Measurements from ENCODE around the gene PRAME. TPM values are rescaled to one million over a fixed set of nuclear protein-coding genes. Genes with fewer than 3 reads are reported as not detected.

The PRAME gene
- total RNA-seq, 4 donors from 2014 or later = not detected

DNA sequence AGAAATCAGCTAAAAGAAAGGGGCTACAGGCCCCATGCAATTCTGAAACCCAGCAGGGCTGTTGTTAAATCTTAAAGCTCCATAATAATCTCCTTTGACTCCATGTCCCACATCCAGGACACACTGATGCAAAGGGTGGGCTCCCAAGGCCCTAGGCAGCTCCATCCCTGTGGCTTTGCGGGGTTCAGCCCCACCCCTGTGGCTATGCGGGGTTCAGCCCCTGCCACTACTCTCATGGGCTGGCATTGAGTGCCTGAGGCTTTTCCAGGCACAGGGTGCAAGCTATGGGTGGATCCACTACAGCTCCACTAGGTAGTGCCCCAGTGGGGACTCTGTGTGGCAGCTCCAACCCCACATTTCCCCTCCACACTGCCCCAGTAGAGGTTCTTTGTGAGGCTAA is 30.3 kb downstream of the PRAME start:
- ATAC-seq (ENCODE audit: low FRiP score) (no peak), DNase-seq (ENCODE audit: low spot score) (no peak)
- TF ChIP-seq, protein P1, sequence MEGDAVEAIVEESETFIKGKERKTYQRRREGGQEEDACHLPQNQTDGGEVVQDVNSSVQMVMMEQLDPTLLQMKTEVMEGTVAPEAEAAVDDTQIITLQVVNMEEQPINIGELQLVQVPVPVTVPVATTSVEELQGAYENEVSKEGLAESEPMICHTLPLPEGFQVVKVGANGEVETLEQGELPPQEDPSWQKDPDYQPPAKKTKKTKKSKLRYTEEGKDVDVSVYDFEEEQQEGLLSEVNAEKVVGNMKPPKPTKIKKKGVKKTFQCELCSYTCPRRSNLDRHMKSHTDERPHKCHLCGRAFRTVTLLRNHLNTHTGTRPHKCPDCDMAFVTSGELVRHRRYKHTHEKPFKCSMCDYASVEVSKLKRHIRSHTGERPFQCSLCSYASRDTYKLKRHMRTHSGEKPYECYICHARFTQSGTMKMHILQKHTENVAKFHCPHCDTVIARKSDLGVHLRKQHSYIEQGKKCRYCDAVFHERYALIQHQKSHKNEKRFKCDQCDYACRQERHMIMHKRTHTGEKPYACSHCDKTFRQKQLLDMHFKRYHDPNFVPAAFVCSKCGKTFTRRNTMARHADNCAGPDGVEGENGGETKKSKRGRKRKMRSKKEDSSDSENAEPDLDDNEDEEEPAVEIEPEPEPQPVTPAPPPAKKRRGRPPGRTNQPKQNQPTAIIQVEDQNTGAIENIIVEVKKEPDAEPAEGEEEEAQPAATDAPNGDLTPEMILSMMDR (IDR thresholded peaks at IDR 0.05) = no peak

DNA sequence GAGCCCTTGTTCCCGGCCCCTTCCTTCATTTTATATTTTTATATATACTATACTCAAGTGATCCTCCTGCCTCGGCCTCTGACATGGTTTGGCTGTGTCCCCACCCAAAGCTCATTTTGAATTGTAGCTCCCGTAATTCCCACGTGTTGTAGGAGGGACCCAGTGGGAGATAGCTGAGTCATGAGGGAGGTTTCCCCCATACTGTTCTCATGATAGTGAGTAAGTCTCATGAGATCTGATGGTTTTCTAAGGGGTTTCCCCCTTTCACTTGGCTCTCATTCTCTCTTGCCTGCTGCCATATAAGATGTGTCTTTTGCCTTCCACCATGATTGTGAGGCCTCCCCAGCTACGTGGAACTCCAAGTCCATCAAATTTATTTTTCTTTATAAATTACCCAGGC is 31.8 kb downstream of the PRAME start:
- DNase-seq (ENCODE audit: low spot score) (no peak), ATAC-seq (ENCODE audit: low FRiP score) (no peak)
- TF ChIP-seq, protein P1 (IDR thresholded peaks at IDR 0.05) = no peak

- DNase-seq (ENCODE audit: low spot score) (no peak), ATAC-seq (ENCODE audit: low FRiP score) (no peak)
- TF ChIP-seq, protein P1 (IDR thresholded peaks at IDR 0.05) = no peak
These were observed 32.7 kb downstream of the PRAME start for GRCh38 chr22:22526125-22526912.

GRCh38 chr22:22523494-22523893 is 35.6 kb downstream of the PRAME start:
- TF ChIP-seq, protein P1 (IDR thresholded peaks at IDR 0.05) = no peak
- no peak for ATAC-seq (ENCODE audit: low FRiP score)

DNA sequence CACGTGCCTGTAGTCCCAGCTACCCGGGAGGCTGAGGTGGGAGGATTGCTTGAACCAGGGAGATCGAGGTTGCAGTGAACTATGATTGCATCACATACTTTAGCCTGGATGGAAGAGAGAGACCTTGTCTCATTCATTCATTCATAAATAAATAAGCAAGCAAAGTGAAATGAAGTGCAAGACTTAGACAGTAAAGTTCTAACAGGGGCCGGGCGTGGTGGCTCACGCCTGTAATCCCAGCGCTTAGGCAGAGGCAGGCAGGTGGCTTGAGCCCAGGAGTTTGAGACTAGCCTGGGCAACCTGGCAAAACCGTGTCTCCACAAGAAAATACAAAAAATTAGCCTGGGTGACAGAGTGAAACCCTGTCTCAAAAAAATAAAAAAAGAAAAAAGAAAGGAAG is 37.4 kb downstream of the PRAME start:
- no peak for DNase-seq (ENCODE audit: low spot score)
- no peak for ATAC-seq (ENCODE audit: low FRiP score)
- TF ChIP-seq, protein P1 (IDR thresholded peaks at IDR 0.05) = no peak

More at GRCh38 chr22:22523494-22523893, 35.6 kb downstream of the PRAME start:
- no peak for DNase-seq (ENCODE audit: low spot score)

DNA sequence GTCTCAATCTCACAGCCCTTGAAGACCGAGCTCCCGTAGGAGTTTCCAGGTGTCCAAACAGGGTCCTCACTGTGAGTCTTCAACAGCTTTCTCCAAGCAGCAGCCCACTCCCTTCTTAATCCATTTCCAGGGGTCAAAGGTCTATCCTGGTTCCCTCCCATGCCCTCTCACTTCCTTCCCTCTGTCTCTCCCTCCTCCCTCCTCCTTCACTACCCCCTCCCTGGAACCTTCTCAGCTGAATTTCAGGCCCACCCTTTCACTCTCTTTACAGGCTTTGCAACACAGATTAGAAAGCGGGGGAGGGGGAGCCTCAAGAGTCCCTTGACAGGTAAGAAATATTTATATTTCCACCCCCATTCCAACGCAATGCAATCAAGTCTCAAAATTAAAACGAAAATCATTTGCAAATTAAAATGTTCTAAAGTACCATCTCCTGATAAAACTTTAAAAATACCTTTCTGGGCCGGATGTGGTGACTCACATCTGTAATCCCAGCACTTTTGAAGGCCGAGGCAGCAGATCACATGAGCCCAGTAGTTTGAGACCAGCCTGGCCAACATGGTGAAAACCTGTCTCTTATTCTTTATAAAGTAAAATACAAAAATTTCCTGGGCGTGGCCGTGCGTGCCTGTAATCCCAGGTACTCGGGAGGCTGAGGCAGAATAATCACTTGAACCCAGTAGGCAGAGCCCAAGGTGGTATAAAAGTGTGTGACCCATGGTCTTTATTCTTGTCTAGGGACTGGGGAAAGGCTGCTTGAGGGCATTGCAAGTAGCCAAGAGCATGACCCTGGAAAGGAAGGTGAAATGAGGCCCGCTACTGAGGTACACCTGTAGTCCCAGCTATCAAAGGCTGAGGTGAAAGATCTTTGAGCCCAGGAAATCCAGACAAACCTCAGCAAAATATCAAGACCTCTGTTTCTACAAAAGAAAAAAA is 38.1 kb downstream of the PRAME start:
- ATAC-seq (ENCODE audit: low FRiP score) = no peak
- no peak for DNase-seq (ENCODE audit: low spot score)
- TF ChIP-seq, protein P1 (IDR thresholded peaks at IDR 0.05) = no peak

Data from omental fat pad (tissue), 4 donors.